ENCODE measurements around the gene MTMR3.

- TF ChIP-seq POLR2A (IDR thresholded peaks at IDR 0.05) (no peak), CTCF (IDR thresholded peaks at IDR 0.05) (no peak)
These were observed 153.7 kb downstream of the MTMR3 start for GRCh38 chr22:30036656-30037055.
